SIG-M5 treated with dmso at 0.1 percent for 504 hours (cell line): ENCODE results near the gene ANXA2.

Experiments
- DNase-seq: peaks from one replicate; lab custom pipeline; 2025; ENCODE audit not compliant: unreplicated experiment; lab: John Stamatoyannopoulos, UW

ANXA2 gene

DNA sequence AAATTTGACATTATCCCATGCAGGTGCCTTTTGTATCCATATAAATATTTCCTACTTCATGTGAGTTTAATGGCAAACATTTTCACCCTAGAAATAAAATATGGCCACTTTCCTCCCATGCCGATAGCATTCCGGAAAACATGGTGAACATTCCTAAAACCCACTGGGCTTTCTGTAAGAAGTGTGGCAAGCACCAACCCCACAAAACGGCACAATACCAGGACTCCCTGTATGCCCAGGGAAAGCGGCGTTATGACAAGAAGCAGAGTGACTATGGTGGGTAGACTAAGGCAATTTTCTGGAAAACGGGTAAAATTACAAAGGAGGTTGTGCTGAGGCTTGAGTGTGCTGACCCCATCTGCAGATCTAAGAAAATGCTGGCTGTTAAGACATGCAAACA, 7.6 kb downstream of the ANXA2 start:
- no peak for DNase-seq

DNA sequence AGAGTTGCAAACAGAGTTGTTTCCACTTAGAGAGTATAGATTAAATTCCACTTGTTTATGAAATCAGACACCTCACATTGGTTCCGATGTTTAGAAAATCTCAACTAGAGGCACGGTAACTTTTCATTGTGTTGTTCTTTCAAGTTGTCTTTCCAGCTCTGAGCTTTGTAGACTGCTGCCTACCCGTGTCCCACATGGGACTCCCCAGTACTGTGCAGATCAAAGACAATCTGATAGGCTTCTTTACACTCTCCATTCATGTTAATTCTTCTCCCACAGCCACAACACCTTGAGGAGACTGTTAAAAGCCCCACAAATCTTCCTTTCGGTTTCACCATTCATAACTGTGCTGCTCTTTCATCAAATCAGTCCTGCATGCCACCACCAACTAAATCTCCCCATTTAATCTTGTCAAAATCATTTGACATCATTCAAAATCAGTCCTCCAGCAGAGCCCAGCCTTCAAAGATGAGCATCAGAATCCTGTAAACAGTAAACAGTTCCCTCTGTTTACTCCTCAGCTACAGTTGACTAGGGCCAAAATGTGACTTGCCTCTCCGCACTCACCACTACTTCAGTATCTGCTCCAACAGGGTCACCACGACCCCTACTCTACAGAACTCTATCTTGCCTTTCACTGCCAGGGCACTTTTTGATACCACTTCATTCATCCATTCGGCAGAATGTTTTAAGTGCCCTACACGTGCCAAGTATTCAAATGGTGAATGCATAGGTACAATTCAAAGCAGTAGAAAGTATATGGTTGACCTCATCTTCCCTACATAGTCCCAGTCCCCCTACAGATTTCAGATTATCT, 8.3 kb downstream of the ANXA2 start:
- DNase-seq: no peak

GRCh38 chr15:60387321-60387720, 10.5 kb downstream of the ANXA2 start:
- no peak for DNase-seq

GRCh38 chr15:60386615-60387014, 11.2 kb downstream of the ANXA2 start:
- DNase-seq: no peak

GRCh38 chr15:60385620-60386552, 11.9 kb downstream of the ANXA2 start:
- no peak for DNase-seq

GRCh38 chr15:60384526-60385126, 13.2 kb downstream of the ANXA2 start:
- no peak for DNase-seq

DNA sequence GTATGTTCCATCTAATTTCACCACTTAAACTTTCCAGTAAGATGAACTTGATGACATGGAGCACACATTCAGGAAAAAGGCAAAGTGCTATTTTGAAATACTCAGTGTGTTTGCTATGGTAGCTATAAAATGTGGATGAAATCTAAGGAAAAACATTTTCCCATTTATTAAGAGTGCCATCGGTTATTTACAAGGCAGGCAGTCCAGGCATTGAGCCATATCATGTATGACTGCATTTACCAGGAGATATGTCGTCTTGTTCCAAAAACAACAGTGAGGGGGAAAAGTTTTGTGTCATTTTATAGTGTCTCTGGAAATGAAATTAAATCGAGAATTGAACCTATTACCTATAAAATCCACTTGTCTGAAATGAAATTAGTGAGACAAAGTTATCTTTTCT, 13.7 kb downstream of the ANXA2 start:
- DNase-seq: no peak

DNA sequence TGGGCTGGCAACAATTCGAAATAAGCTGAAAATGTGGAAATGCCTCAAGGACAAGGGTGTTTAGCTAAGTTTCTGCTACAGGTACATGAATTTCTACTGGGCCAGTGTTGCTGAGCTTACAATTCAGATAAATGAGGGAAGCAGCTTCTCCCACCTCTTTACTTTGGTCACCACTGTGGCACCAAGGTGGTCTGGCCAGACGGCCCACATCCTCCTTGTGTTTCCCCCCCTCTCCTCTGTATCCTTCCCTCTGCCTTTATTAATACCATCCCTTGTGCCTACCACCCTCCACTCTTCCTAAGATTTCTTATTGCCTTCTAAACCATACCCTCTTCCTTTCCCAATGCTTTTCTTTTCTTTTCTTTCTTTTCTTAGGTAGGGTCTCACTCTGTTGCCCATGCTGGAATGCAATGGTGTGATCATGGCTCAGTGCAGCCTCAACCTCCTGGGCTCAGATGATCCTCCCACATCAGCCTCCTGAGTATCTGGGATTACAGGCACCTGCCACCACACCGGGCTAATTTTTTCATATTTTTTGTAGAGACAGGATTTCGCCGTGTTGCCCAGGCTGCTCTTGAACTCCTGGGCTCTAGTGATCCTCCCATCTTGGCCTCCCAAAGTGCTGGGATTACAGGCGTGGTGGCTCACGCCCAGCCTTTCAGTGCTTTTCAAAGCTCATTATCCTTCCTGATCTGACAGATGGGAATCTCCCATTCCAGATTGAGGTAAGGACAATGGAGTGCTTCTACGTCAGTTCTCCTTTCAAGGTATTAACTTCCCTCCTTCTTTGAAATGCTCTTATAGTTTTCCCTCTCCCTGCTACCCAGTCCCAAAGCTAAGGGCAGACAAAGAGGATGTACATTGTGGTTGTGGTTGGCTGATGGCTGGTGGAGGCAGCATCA, 14.8 kb downstream of the ANXA2 start:
- no peak for DNase-seq

DNA sequence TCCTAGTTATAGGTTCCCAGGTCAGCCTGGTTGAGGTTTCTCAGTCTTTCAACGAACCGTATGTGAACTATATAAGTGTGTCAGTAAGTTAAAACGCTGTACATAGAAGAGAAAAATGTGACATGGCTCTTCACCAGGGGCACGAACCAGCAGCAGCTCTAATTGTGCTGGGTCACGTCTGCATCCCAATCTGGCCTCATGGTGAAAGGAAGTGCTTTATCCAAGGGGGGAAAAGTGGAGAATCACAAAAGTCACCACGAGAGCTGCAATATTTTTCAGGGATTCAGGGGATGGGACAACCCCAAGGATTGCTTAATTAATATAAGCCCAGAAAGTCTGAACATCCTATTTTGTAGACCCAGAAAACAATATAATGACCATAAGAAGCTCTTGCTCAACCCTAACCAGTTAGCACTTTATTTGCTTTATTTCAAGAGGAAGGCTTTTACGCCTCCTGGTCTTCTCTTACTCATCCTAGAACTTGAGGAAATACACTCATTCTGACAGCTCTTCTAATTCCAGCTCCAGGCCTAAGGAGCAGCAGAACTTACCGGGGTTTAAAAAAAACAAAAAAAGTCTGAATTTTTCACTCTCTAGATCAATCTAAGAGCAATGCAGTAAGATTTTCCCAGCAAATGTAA, 16.5 kb downstream of the ANXA2 start:
- DNase-seq: no peak

DNA sequence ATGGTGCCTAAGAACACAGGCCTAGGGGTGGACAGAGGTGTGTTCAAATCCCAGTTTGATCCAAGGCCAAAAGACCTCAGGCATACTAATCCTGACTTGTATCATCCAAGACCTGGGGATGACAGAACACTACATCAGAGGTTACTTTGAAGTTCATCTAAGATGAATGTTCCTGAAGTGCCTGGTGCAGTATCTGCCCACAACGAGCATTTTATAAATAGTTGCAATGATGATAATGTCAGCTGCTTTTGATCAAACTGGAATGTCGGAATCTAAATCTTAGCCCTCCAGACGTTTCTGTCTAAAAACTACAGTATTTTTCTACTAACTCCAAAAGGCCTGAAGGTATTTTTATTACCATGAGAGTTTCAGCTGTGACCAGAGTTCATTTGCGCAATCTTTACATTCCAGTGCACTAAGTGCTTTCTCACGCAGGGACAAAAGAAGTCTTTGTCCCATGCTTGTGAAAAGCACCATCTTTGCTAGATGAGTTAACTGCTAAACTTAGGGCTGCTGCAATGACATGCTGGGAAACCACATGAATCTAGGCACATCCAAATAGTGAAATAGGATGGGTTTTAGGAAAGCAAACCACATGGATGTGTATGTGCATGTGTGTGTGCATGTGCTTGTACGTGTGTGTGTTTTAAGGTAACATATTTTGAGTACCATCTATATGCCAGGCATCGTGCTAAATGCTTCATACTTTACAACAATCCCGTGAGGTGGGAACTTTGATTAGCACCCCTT, 18.1 kb downstream of the ANXA2 start:
- peak; percentile 18 for DNase-seq

- DNase-seq: no peak
These were observed 18.6 kb downstream of the ANXA2 start for GRCh38 chr15:60379185-60379524.

GRCh38 chr15:60376677-60377095, 21.1 kb downstream of the ANXA2 start:
- no peak for DNase-seq

GRCh38 chr15:60375306-60375705, 22.5 kb downstream of the ANXA2 start:
- DNase-seq: no peak

GRCh38 chr15:60374628-60375081, 23.1 kb downstream of the ANXA2 start:
- peak; percentile 41 for DNase-seq

DNA sequence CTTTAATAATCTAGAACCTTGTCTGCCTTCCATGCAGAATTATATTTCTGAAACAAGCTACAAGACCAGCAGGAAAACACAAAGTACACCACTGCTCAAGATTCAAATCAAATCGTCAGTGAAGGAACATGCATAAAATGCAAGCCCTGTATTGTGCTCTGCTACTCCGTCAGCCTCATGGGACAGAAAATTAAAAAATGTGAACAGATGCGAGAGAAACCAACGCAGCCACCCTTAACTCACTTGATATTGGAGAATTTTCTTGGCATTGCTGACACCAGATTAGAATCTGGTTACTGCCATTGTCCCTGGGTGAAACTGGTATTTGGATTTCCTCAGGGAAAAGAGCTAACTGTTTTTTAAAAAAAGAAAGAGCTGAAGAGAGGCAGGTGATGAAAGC, 23.6 kb downstream of the ANXA2 start:
- no peak for DNase-seq

DNA sequence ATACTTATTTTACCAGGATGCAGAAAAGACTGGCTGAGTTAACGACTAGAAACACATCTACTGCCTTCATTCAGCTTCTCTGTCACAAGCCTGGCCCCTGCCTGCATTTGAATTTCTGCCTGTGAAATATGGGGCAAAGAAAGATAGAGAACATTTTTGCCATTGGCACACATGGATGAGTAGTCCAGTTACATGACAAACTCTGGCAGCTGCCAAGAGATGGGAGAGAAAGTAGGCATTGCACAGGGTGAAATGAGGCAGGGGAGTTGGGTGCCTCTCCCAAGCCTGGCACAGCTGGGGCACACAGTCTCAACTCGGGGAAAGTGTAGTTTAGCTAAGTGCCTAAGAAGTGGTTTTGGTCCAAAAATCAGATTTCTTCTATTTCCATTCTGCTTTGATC, 24.0 kb downstream of the ANXA2 start:
- no peak for DNase-seq

- no peak for DNase-seq
These were observed 24.5 kb downstream of the ANXA2 start for GRCh38 chr15:60373327-60373726.

DNA sequence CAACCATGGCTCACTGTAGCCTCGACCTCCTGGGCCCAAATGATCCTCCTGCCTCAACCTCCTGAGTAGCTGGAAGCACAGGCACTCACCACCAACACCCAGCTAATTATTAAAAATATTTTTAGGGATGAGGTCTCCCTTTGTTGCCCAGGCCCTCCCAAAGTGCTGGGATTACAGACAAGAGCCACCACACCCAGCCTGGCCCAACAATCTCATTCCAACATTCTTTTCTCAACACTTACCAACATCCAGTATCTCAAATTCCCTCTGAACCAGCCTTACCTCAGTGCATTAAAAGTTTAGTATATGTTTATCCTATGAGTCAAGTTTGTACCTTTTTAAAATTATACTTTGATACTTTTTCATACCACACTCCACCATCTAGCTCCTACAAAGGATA, 25.0 kb downstream of the ANXA2 start:
- no peak for DNase-seq

DNA sequence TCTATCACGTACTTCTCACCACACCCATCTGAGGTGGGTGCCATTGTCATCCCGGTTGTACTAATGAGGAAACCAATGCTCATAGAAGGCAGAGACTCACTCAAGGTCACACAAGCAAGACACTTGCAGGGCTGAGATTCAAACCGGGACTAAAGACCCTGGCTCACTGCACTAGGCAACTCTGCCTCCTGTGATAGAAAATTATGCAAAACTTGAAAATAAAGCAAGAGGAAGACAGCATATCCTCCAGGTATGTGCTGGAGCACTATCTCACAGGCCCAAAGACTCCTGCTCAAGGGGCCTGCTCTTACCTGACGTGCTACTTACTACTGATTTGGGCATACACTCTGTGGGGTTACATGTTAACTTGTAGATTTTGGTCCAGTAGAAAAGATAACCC, 25.6 kb downstream of the ANXA2 start:
- DNase-seq: no peak
